ENCODE data around the gene CLDN18. TPM values are rescaled to one million over a fixed set of nuclear protein-coding genes. Genes with fewer than 3 reads are reported as not detected.

The CLDN18 gene
- total RNA-seq, 2 donors from 2014 or later = not detected

- ATAC-seq (peak; percentile 56), DNase-seq (peak in 1 of 2 donors; percentile 43)
- intact Hi-C loops (cut with DNase I, micrococcal nuclease) = no loop called here
Observed at GRCh38 chr3:138051947-138052802, 42.2 kb downstream of the CLDN18 start.

- ATAC-seq = no peak
- intact Hi-C loops (cut with DNase I, micrococcal nuclease) = no loop called here
- DNase-seq = no peak
Observed at GRCh38 chr3:138054057-138054456, 44.1 kb downstream of the CLDN18 start.

- ATAC-seq = no peak
- intact Hi-C loops (cut with DNase I, micrococcal nuclease) = no loop called here
Observed at GRCh38 chr3:138057384-138057783, 47.4 kb downstream of the CLDN18 start.

GRCh38 chr3:138059261-138059660, 49.3 kb downstream of the CLDN18 start:
- intact Hi-C loops (cut with DNase I, micrococcal nuclease) = no loop called here
- DNase-seq (no peak), ATAC-seq (no peak)

More at GRCh38 chr3:138057384-138057783, 47.4 kb downstream of the CLDN18 start:
- DNase-seq = no peak

DNA sequence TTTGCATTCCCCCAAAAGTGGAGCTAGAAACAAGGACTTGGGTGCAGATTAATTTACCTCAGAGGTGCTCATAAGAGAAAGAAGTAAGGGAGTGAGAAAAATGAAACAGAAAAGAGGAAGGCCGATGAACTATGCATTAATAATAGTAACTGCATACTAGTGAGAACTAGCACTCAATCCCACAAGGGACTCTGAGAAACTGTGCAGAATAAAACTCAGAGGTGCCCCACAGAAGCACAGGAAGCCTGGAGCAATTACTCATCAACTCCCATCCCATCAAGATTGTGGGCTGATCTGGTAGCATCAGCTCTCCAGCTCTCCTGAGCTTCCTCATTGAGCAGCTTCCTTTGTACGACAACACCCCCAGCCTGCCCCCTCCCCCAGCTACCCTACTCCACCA, 50.8 kb downstream of the CLDN18 start:
- ATAC-seq (no peak), DNase-seq (no peak)
- intact Hi-C loops (cut with DNase I, micrococcal nuclease) = no loop called here

DNA sequence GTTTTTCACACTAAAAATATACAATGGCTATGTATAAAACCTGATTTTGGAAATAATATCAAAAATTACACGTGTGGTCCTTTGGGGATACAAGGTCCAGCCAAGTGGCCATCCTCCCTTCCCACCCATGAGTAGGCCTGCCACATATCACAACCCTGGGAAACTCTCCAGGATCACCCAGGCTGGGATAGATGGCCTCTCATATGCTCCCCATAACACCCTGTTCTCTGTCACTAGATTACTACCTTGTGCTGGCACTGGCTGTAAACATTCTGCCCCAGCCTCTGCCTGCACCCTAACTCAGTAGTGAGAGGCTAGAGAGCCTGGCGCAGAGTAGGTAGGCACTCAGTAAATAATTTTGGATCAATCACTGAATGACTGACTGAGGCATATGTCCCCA, 52.1 kb downstream of the CLDN18 start:
- DNase-seq = no peak
- no peak for ATAC-seq
- intact Hi-C loops (cut with DNase I, micrococcal nuclease) = no loop called here

GRCh38 chr3:138062626-138063025, 52.7 kb downstream of the CLDN18 start:
- DNase-seq = peak in 1 of 2 donors; percentile 10
- intact Hi-C loops (cut with DNase I, micrococcal nuclease) = no loop called here
- ATAC-seq = no peak

GRCh38 chr3:138063416-138063815, 53.5 kb downstream of the CLDN18 start:
- ATAC-seq (no peak), DNase-seq (no peak)
- intact Hi-C loops (cut with DNase I, micrococcal nuclease) = no loop called here

GRCh38 chr3:138065949-138066348, 56.0 kb downstream of the CLDN18 start:
- intact Hi-C loops (cut with DNase I, micrococcal nuclease) = loop anchor here in 1 of 2 donors (5.0 kb wide), 1 partner anchor 51 kb away; the partner anchor contains the start of gene DZIP1L
- ATAC-seq = no peak
- DNase-seq = no peak

DNA sequence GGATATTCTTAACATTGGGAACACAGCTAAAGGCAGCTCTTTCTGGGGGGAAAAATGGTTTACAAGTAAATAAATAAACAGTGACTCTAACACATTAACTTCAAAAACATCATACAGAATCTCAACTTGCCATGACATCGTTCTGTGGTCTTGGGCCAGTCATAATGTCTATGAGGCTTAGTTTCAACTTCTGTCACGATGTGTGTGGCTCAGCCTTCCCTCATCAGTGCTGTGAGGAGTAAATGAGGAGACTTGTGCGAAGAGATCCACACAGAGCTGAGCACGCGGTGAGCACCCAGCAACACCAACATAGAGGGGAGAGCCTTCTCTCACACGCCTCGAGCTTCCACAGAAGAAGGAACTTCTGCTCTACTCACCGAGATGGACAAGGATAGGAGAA, 56.4 kb downstream of the CLDN18 start:
- intact Hi-C loops (cut with DNase I, micrococcal nuclease) = loop anchor here in 1 of 2 donors (5.0 kb wide), 1 partner anchor 51 kb away; the partner anchor contains the start of gene DZIP1L
- ATAC-seq = no peak

GRCh38 chr3:138066972-138067371, 57.0 kb downstream of the CLDN18 start:
- DNase-seq = no peak
- ATAC-seq = no peak
- intact Hi-C loops (cut with DNase I, micrococcal nuclease) = loop anchor here in 1 of 2 donors (5.0 kb wide), 1 partner anchor 50 kb away; the partner anchor contains the start of gene DZIP1L

More for the DNA sequence above, 56.4 kb downstream of the CLDN18 start:
- no peak for DNase-seq

GRCh38 chr3:138068046-138068445, 58.1 kb downstream of the CLDN18 start:
- ATAC-seq (no peak), DNase-seq (no peak)
- intact Hi-C loops (cut with DNase I, micrococcal nuclease) = loop anchor here in 1 of 2 donors (5.0 kb wide), 1 partner anchor 49 kb away; the partner anchor contains the start of gene DZIP1L

- DNase-seq = peak; percentile 54 to 71
- intact Hi-C loops (cut with DNase I, micrococcal nuclease) = loop anchor here in 1 of 2 donors (5.0 kb wide), 1 partner anchor 49 kb away; the partner anchor contains the start of gene DZIP1L
- peak; percentile 85 for ATAC-seq
Observed at GRCh38 chr3:138068579-138069174, 58.7 kb downstream of the CLDN18 start.

GRCh38 chr3:138070006-138070405, 60.0 kb downstream of the CLDN18 start:
- ATAC-seq (no peak), DNase-seq (no peak)
- intact Hi-C loops (cut with DNase I, micrococcal nuclease) = no loop called here

- ATAC-seq (no peak), DNase-seq (no peak)
- intact Hi-C loops (cut with DNase I, micrococcal nuclease) = no loop called here
Observed at GRCh38 chr3:138072796-138073195, 62.8 kb downstream of the CLDN18 start.

GRCh38 chr3:138078096-138078495, 68.1 kb downstream of the CLDN18 start:
- ATAC-seq (no peak), DNase-seq (no peak)
- intact Hi-C loops (cut with DNase I, micrococcal nuclease) = no loop called here

DNA sequence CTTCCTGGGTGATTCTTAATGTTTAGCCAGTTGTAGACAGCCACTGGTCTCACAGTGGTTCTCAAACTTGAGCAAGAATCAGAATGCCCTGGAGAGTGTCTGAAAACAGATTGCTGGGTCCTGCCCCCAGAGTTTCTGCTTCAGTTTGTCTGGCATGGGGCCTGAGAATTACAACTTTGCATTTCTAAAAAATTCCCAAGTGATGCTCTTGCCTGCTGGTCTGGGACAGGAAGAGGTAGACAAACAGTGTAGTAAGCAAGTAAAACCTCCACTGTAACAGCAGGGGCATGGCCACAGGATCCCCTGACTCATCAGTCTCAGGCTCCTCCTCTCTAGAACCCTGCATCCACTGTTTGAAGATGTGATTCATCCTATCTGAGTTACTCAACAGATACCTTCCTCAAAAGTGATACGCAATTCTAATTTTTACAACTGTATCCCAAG, 69.0 kb downstream of the CLDN18 start:
- DNase-seq (no peak), ATAC-seq (no peak)
- intact Hi-C loops (cut with DNase I, micrococcal nuclease) = no loop called here

DNA sequence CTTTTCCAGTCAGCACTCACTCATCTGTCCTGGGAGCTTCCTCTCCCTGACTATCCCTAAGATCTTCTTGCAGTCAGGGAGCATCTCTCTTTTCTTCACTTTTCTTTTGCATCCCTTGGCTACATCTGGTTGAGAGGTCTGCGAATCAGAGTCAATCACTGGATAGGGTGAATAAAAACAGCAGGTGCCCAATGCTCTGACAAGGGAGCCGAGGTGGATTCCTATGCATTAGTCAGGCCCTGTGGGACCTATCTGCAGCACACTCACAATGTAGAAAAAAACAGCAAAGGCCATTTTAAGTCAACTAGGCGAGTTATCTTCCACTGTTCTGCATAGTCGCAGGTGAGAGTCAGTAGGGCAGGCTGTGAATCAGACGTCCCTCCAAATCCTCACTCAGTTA, 69.9 kb downstream of the CLDN18 start:
- DNase-seq (no peak), ATAC-seq (no peak)

DNA sequence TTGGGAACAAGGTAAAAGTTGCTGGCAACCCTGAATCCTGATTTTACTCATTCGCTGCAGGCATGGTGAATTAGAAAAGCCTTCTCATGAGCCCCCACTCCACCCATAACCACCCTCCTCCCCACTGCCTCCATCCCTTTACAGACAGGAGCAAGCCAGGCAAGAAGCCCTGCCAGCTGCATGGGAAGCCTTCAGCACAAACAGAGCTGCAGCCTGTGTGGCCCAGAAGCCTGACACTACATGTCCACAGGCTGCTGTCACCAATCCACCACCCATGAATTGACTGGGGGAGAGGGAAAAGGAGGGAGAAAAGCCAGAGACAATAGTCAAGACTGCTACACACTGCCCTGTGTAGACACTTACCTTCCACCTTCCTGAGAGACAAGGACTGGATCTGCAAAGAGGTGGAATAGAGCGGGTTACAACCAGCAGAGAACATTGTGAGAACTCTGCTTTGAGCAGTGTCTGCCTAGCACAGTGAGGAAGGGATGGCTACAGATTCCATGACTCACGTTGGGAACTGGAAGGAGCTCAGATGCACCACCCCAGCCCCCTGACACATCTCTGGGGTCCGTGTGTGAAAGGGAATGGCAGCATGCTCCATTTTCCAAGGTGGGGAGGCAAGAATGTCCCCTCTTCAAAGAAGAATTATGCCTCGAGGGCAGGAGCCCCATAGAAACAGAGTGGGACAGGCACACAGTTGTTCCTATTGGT, 71.6 kb downstream of the CLDN18 start:
- intact Hi-C loops (cut with DNase I, micrococcal nuclease) = no loop called here

More for the DNA sequence above, 69.9 kb downstream of the CLDN18 start:
- intact Hi-C loops (cut with DNase I, micrococcal nuclease) = no loop called here

More for the DNA sequence above, 71.6 kb downstream of the CLDN18 start:
- ATAC-seq (no peak), DNase-seq (no peak)
